Islet of Langerhans (tissue), 1 donor: ENCODE measurements around the gene REL.
A peak's percentile ranks its signal among the peaks of the same experiment; 100 is the strongest.
"Not testable (repeated sequence)": the region's sequence is repeated elsewhere in the genome, so short reads cannot be mapped to it uniquely, and the experiment has no call there.

ENCODE experiments used
- FAIRE-seq: peaks from one replicate; lab custom pipeline; 2011; peaks lifted over from hg19 to GRCh38; lab: Jason Lieb, UNC

Gene REL

DNA sequence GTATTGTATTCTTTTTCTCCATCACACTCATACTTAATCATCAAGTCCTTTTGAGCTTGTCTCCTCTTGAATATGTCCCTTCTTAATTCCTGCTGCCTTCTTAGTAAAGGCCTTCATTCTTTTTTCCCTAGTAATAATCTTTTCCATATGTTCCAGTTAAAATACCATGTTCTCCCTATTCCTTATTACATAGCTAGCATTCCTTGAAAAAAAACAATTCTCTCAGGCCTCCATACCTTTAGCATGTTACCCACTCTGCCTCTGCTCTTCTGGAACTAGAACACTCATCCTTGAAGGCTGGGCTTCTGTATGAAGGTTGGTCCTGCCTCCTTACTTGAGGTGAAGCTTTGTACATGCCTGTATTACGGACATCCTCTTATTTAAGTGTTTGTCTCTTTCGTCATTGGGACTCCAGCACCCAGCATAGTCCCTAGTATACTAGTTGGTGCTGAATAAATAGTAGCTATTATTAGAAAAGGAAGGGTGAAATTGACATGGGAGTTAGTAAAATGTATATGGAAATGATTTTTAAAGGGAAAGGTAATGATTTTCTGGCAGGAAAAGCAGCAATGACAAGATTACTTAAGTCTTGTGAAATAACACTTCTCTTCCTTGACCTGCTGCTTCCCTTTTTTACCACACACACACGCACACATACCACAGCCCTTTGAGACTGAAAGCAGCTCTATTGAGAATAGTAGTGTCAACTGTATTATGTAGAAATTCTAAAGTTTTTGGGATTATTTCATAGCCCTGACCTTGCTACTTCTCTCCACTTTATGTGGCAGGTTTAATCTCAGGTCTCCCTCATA is 45.6 kb downstream of the REL start:
- no peak for FAIRE-seq

GRCh38 chr2:60932061-60932460 is 50.7 kb downstream of the REL start:
- FAIRE-seq: not testable (repeated sequence)

DNA sequence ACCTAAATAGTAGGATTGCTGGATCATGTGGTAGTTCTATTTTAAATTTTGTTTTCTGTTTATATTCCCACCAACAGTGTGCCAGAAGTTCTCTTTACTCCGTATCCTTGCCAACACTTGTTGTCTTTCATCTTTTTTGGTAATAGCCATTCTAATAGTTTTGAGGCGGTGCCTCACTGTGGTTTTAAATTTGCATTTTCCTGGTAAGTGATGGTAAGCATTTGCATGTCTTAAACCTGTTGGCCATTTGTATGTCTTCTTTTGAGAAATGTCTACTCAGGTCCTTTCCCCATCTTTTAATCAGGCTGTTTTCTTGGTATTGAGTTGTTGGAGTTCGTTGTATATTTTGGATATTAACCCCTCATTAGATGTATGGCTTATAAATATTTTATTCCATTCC is 51.6 kb downstream of the REL start:
- no peak for FAIRE-seq

- no peak for FAIRE-seq
Measured at GRCh38 chr2:60934165-60934722, 52.9 kb downstream of the REL start.

DNA sequence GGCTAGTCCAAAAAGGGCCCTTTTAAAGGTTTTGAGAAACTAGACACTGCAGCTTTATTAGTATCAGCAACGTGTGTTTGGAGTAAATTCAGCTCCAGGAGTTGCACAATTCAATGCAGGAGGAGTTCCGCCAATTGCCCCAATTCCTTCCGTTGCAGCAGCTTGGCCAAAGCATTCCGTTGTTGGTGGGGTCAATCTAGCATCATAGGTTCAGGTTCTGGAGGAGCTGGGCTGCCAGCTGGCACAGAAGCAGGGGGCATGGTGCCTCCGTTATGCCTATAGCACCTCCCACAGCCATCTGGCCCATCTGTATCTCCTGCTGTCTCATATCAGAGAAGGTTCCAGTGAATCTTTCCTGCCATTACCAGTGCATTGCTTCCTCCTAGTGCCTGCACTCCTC is 55.4 kb downstream of the REL start:
- FAIRE-seq: no peak

- no peak for FAIRE-seq
Measured at GRCh38 chr2:60938301-60938700, 56.9 kb downstream of the REL start.

GRCh38 chr2:60939622-60940021 is 58.2 kb downstream of the REL start:
- no peak for FAIRE-seq

DNA sequence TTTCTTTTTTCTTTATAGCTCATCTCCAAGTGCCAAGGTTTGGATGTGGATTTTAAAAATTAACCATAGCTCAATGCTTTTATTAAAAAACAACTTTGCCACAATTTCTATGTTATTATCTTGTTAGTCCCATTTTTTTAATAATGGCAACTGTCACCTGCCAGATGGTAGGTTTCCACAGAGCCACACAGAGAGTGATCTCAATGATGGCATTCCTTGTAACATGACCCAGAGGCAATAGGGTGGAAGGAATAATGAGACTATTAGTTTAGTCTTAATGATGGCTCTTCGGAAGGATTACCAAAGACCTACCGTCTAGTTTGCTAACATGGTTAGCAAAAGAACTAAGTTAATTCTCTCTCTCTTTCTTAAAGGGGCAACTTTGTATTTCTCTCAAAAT is 64.0 kb downstream of the REL start:
- FAIRE-seq: peak; percentile 82

DNA sequence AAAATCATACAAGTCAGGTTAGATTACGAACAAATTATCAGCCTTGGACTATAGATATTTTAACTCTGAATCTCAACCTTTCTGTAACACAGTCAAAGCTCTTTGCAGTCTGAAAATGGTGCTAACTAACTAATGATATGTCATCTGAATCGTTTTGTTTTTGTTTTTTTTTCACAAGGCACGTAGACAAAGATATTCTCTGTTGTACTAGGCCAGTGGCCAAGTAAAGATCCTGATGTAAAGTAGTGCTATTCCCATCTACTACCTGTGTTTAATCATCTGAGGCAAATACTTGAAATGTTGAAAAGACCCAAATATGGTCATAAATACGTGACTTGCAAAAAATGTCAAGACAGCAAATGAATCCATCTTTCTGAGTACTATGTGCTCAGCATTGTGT is 65.7 kb downstream of the REL start:
- no peak for FAIRE-seq

- FAIRE-seq: no peak
Measured at GRCh38 chr2:60948161-60948560, 66.8 kb downstream of the REL start.

DNA sequence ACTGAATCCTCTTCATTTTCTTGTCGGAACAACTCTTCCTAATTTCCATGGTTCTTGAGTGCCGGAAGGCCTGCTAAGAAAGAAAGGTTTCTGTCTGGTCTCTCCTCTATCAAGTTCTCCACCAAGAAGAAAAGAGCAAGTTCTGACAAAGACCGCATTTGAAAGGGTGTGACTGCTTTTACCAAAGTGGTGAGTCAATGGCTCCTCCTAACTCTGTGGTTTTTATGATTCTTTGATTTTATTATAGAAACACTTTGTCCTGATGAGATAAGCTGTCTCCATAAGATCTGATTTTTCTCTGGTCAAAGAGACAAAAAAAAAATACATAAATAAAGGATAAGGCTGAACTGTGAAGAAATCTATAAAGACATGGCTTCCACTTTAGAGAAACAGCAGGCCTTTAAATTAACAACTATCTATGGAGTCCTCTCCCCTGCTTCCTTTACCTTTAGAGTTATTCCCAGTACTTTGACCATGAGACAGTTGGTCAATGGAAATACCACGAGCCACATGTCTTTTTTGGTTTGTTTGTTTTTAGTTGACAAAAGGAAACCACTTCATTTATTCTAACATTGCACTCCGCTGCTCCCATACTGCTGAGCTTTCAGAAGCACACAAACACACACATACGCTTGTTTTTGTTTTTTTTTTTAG is 67.7 kb downstream of the REL start:
- no peak for FAIRE-seq

- FAIRE-seq: no peak
Measured at GRCh38 chr2:60954139-60954538, 72.8 kb downstream of the REL start.

DNA sequence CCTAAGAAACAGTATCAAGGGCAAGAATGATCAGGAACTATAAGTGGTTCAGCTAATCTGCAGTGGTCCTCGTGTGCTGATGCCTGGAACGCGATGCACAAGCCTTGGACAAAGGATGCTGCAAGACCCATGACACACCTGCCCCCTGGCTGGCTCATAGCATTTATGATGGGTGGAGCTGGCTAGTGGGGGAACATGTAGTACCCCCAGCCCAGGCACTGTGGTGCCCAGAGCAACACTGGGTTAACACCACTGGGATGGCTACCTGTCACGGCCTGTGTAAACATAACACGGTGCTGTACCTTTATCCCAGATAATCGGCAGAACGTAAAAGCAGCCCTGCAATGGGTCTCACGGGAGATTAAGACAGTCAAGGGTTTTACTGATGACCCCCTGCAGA is 75.8 kb downstream of the REL start:
- FAIRE-seq: no peak

GRCh38 chr2:60957643-60958042 is 76.3 kb downstream of the REL start:
- FAIRE-seq: no peak

- FAIRE-seq: no peak
Measured at GRCh38 chr2:60958361-60958760, 77.0 kb downstream of the REL start.

GRCh38 chr2:60958800-60959199 is 77.4 kb downstream of the REL start:
- FAIRE-seq: no peak

- no peak for FAIRE-seq
Measured at GRCh38 chr2:60959501-60959900, 78.1 kb downstream of the REL start.

- no peak for FAIRE-seq
Measured at GRCh38 chr2:60960706-60961105, 79.3 kb downstream of the REL start.

DNA sequence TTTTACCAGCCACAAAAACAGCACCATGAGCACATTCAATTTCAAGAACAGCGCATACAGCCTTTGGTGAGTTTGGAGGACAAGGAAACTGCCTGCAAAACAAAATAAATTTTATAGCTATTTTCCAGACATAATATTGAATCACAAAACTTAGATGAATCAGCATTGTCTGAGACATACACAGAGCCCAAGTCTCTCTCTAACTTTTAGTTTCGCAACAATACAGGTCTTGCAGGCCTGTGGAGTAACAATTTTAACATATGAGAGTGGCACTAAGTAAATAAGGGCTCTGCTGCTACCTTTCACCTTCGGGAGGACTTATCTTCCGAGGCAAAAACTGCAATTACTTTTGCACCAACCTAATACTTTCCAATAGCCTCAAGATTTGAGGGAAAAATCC is 80.1 kb downstream of the REL start:
- FAIRE-seq: no peak

DNA sequence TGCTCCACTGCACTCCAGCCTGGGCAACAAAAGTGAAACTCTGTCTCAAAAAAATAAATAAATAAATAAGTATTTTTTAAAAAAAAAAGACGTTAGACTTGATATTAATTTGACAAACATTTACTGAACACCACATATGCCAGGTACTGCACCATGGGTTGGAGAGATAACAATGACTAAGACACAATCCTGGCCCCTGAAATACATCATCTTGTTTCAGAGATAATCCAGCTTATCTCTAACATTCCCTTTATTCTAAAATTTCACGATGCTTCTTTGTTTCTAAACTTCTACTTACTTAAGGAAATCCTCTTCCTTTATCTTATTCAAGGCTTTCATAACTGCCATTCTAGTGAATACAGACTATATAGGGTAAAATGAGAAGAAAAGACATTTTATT is 81.2 kb downstream of the REL start:
- FAIRE-seq: no peak

DNA sequence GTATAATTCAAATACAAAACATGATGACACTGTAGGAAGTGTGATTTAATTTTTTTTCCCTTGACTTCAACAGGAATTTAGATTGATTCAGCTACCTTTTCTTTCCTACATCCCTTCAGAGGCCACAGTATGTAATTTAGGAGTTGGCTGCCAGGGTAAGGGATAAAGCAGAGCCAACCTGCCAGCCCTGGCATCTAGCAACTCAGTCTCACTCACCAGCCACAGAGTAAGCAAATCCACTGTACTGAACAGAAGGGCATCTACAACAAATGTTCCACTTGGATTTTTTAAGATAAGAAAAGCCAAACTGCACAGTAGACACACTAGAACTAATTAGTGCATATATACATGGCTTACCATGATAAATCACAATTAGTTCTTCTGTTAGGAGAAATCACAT is 81.8 kb downstream of the REL start:
- no peak for FAIRE-seq

- no peak for FAIRE-seq
Measured at GRCh38 chr2:60964651-60965498, 83.5 kb downstream of the REL start.

DNA sequence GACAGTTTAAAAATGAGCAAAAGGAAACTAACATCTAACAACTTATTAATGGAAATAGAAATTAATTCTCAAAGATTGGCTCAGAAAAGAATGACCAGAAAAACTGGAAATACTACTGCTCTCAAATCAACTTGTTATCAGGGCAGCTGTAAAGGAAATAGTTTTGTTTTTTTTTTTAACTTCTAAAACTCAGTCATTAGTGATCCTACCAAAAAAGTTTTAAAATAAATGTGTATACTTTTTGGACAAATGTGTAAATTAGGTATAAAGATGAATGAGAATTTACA is 84.1 kb downstream of the REL start:
- FAIRE-seq: peak; percentile 27
